Hematopoietic multipotent progenitor cell (in vitro differentiated cells): Measurements from ENCODE around the gene AMN. TPM values are rescaled to one million over a fixed set of nuclear protein-coding genes. Genes with fewer than 3 reads are reported as not detected.
"Not testable (repeated sequence)": the region's sequence is repeated elsewhere in the genome, so short reads cannot be mapped to it uniquely, and the experiment has no call there.

Source experiments
- DNase-seq, 3 donors: peaks; one replicate each; pipeline ENCODE4 v3.0.0-alpha.2; 2011 to 2015; ENCODE audit warnings: low read depth in 2 of 3, low spot score in 2 of 3
- total RNA-seq: library from RNA; depleted of rRNA; stranded (reverse); fragments of >200 nt; gene quantifications from one replicate; pipeline ENCODE4 v1.2.3, GENCODE V29; 2012

The AMN gene
- 3.0 TPM for total RNA-seq

DNA sequence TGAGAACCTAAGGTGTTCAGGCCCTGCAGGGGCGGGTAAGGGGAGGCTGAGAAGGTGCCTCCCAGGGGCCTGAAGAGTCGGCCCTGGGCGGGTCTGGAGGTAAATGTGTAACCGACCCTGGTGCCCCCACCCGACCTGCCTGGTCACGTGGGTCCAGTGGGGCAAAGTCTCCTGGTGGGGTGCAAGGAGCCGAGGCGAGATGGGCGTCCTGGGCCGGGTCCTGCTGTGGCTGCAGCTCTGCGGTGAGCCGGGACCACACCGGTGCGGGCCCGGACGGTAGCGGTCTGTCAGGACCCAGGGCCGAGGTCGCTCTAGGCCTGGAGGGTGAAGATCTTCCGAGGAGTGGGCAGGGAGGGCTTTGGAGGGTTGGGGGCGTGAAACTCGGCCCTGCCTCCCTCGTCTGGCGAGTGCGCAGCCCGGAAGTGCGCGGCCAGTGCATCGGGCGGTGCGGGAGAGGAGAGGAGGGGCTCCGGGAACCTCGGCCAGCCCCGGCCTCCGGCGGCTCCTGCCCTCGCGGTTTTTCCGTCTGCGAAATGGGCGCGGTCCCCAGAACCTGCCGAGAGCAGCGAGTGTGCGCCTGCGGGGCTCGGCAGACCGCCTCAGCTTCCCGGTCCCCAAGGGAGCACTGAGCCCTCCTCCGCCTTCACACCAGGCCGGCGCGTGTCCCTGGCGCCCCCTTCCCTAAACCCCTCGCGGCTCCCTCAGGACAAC lies at the start of gene AMN:
Gene AMN, plus strand, starts transcription at position 174 of the 711 bp plus-strand sequence. Its CDS starts 26 bp downstream, at position 200.
- DNase-seq: no peak

GRCh38 chr14:102873131-102873530 lies 49.3 kb upstream of the AMN start:
- DNase-seq: no peak

DNA sequence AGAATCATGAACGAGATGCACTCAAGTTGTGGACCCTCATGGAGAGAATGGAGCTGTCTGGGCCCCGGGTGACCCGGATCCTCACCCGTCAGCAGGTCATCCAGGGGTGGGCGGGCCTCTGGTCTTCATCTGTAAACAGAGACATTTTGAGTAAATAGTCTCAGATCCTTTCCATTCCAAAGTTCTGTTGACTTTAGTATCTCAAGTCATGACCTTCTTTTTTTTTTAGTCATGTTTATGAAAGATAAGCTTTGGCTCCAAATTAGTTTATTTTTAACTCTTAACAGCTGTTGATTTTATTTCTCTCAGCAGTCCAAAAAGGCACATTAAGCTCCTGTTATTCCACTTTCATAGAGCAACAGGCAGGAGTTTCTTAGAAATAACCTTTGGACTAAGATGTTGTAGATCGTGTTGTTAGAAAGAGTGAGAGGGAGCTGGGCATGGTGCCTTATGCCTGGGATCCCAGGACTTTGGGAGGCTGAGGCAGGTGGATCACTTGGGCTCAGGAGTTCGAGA lies 48.9 kb upstream of the AMN start:
- no peak for DNase-seq

- no peak for DNase-seq
Measured at GRCh38 chr14:102875652-102876051, 46.8 kb upstream of the AMN start.

DNA sequence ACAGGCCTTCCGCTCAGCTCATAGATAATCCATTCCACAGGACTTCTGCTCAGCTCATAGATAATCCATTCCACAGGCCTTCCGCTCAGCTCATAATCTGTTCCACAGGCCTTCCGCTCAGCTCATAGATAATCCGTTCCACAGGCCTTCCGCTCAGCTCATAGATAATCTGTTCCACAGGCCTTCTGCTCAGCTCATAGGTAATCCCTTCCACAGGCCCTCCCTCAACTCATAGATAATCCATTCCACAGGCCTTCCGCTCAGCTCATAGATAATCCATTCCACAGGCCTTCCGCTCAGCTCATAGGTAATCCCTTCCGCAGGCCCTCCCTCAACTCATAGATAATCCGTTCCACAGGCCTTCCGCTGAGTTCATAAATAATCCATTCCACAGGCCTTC lies 45.0 kb upstream of the AMN start:
- not testable (repeated sequence) for DNase-seq

DNA sequence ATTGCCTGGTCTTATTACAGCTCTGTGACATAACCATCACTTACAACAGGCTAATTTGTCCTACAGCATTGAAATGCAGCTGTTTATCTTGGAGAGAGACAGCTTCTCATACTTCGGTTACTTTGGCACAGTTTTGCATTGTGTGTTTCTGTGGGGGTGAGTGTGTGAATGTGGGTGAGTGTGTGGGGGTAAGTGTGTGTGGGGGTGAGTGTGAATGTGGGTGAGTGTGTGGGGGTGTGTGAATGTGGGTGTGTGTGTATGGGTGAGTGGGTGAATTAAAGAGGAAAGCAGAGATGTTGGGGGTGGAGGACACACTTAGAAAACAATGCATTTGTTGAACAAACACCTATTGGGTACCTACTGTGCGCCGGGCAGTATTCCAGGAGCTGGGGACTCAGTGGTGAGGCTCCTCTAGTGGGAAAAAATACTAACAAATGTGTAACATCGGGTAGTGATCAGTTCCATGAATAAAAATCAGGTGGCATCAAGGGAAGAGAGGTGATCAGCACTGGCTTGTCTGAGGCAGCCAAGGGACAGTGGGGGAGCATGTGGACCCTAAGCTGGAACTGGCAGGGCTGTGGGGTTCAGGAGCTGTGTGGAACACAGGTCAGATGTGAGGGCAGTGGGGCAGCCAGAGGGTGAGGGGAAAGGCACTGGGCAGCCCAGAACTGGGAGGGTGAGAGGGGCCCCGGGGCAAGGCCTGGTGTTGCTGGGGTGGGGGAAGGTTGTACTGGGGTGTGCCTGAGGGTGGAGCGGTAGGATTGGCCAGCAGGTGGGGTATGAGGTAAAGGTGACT lies 44.1 kb upstream of the AMN start:
- no peak for DNase-seq

DNA sequence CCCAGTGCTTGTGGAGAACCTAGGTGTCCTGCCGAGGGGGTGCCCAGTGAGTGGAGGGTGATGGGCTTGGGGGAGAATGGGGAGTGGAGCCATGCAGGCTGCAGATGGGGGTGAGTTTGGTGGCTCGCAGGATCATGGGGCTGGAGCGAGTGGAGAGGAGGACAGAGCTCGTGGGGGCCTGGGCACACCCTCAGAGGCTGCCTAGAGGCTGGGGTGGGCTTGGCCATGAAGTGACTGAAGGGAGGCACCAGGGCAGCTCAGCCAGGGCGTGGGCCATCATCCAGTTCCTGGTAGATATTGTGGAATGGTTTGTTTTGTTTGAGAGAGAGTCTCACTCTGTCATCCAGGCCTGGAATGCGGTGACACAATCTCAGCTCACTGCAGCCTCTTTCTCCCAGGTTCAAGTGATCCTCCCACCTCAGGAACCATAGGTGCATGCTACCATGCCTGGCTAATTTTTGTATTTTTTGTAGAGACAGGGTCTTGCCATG lies 43.4 kb upstream of the AMN start:
- no peak for DNase-seq

GRCh38 chr14:102882226-102882906 lies 40.1 kb upstream of the AMN start:
- DNase-seq: no peak

DNA sequence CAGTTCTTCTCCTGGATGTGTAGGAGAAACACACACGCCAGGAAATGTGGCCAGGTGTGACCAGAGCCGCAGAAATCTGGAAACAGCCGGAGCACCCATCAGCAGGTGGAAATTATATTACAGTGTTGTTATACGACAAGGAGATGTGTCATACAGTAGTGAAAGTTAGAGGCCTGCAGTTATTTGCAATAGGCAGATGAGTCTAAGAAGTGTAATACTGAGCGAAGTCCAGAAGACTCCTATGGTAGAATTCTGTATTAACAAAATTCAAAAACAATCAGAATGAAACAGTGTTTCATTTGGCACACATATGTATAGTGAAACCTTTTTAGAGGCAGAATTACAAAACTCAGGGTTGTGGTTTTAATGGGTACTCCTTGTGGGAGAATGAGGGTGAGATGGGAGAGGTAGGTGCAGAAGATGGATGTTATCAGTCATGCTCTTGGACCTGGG lies 39.3 kb upstream of the AMN start:
- no peak for DNase-seq

DNA sequence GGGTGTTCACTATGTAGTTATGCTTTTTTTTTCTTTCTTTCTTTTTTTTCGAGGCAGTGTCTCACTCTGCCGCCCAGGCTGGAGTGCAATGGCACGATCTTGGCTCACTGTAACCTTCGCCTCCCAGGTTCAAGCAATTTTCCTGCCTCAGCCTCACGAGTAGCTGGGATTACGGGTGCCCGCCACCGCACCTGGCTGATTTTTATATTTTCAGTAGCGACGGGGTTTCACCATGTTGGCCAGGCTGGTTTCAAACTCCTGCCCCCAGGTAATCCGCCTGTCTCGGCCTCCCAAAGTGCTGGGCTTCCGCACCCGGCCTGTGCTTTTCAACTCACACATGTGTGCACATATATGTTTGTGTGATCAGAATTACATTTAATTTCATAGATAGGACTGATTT lies 38.9 kb upstream of the AMN start:
- DNase-seq: no peak

GRCh38 chr14:102885737-102886447 lies 36.6 kb upstream of the AMN start:
- DNase-seq: no peak

DNA sequence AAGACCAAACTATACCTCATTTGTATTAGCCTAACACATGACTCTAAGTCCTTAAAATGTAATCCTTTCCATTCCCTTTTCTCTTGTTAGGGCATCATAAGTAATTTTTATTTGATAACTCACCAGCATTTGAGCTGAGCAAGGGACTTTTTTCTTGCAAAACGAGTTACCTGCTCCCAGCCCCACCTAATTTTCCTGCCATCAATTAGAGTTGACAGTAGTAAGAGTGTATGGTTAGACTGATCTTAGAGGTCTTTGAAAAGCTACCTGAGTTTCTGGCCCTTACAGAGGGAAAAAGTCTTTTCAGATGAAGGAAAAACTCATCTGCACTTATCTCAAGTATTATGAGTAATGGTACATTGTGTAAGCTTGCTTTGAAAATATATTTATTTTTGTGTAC lies 33.7 kb upstream of the AMN start:
- DNase-seq: no peak

DNA sequence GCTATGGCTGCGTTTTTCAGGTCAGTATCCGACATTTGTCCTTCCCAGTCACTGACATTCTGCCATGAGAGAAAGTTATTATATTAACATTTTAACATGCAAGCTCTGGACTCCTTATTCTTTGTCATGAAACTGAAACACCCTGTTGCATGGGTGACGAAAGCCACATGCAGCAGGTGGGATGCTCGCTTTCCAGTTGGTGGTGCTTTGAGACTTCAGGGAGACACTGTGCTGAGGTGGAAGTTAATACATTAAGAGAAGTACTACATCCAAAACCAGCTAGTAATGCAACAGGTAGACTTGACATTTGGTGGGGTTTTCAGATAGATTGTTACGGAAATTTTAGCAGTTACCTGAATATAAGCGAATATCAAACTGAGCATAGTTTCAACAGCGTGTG lies 32.8 kb upstream of the AMN start:
- DNase-seq: no peak

- DNase-seq: no peak
Measured at GRCh38 chr14:102891111-102891510, 31.4 kb upstream of the AMN start.

DNA sequence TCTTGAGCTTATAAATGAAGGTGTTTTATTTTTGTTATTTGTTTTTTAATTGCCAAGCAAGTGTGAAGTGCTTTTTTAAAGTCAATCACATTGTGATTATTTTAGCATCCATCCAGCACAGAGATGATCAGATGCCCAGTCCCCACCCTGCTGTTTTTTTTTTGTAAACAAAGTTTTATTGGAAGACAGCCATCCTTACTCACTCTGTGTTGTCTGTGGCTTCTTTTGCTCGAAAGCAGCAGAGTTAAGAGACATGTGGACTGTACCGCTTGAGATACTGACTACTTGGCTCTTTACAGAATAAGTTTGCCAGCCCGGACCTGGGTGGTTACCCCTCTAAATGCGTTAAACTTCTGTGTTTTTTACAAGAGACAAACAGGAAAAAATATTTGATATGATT lies 30.9 kb upstream of the AMN start:
- no peak for DNase-seq

DNA sequence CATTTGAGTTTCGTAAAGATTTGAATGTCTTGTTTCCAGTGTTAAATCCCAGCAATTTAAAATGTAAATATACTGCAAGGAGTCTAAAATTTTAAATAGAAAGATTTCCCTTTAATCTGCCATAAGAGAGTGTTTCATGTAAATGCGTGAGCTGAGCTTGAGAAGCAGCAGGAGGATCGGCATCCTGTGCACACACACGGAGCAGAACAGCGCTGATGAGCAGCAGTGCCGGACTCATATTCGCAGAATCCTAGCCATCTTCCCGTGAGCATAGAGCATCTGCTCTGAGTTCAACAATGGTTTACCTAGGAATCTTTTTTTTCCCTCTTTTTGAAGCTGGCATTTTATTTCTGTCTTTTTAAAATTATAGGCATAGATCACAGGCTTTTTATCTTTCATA lies 29.8 kb upstream of the AMN start:
- DNase-seq: no peak

GRCh38 chr14:102893452-102893851 lies 29.0 kb upstream of the AMN start:
- no peak for DNase-seq

GRCh38 chr14:102896735-102897134 lies 25.7 kb upstream of the AMN start:
- not testable (repeated sequence) for DNase-seq

GRCh38 chr14:102897299-102898027 lies 25.0 kb upstream of the AMN start:
- DNase-seq: no peak

DNA sequence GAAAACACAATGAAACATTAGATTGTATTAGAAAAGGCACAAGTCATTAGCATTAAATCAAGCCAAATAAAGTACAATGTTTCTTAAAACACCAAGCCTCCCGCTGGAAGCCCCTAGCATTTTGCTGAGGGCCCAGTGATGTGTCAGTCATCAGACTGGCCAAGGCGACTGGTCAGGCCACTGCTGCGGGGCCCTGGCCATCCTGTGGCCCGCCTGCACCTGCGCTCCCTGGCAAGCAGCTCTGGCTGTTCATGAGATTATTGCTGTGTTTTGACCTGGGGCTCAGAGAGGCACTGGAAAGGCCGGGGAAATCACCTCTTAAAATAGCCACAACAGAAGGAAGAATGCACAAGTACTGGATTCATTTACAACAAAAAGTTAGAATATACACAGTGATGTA lies 24.2 kb upstream of the AMN start:
- no peak for DNase-seq
